ENCODE measurements around the gene TRUB2. TPM values are rescaled to one million over a fixed set of nuclear protein-coding genes. Genes with fewer than 3 reads are reported as not detected.

TRUB2 gene
- total and polyA plus RNA-seq, 2 of the 13 experiments (the other 11 are each of a cell fraction or from before 2014, with no cell fraction given): 22.3 to 41.2 TPM

- TF ChIP-seq ZXDC (CRISPR knock-in tag; IDR thresholded peaks at IDR 0.05) (peak; percentile 88; the same call in 1 of the 2 replicates), MZF1 (CRISPR knock-in tag; IDR thresholded peaks at IDR 0.05; ENCODE audit: borderline replicate concordance) (no peak), TSC22D2 (CRISPR knock-in tag; IDR thresholded peaks at IDR 0.05; ENCODE audit: borderline replicate concordance) (no peak), ATF6 (CRISPR knock-in tag; conservative IDR thresholded peaks at IDR 0.05) (no peak), ATF1 (CRISPR knock-in tag; IDR thresholded peaks at IDR 0.05) (peak; percentile 79), ZBTB44 (CRISPR knock-in tag; IDR thresholded peaks at IDR 0.05) (no peak), MYNN (CRISPR knock-in tag; IDR thresholded peaks at IDR 0.05; ENCODE audit: low read depth) (no peak), SRSF1 (optimal IDR thresholded peaks at IDR 0.05; ENCODE audit: low read depth, low read length) (no peak), KLF9 (CRISPR knock-in tag; IDR thresholded peaks at IDR 0.05; ENCODE audit: low read depth) (no peak), GFI1 (CRISPR knock-in tag; IDR thresholded peaks at IDR 0.05; ENCODE audit: borderline replicate concordance) (peak; percentile 61; the same call in 1 of the 2 replicates), NFIC (IDR thresholded peaks at IDR 0.05; ENCODE audit: low read length) (no peak), SIX1 (CRISPR knock-in tag; IDR thresholded peaks at IDR 0.05; ENCODE audit: borderline replicate concordance) (no peak), WIZ (CRISPR knock-in tag; IDR thresholded peaks at IDR 0.05) (peak; percentile 67; the same call in 1 of the 2 replicates), DZIP1 (CRISPR knock-in tag; IDR thresholded peaks at IDR 0.05) (no peak), AFF4 (CRISPR knock-in tag; IDR thresholded peaks at IDR 0.05) (no peak; the same call in 1 of the 2 replicates)
Observed at GRCh38 chr9:128322404-128323211, at the start of gene TRUB2, which contains the start of gene COQ4 (continued).
